ENCODE measurements around the gene PRRX1.

GRCh38 chr1:170742600-170742999 lies 78.7 kb downstream of the PRRX1 start:
- TF ChIP-seq CTCF (IDR thresholded peaks at IDR 0.05; ENCODE audit: low read depth, low read length) (no peak), EZH2phosphoT487 (IDR thresholded peaks at IDR 0.05; ENCODE audit: low read depth) (no peak)

Measured in OCI-LY3 (cell line).